ENCODE data around the gene ING4.
"Not testable (repeated sequence)": the region's sequence is repeated elsewhere in the genome, so short reads cannot be mapped to it uniquely, and the experiment has no call there.

Gene ING4

DNA sequence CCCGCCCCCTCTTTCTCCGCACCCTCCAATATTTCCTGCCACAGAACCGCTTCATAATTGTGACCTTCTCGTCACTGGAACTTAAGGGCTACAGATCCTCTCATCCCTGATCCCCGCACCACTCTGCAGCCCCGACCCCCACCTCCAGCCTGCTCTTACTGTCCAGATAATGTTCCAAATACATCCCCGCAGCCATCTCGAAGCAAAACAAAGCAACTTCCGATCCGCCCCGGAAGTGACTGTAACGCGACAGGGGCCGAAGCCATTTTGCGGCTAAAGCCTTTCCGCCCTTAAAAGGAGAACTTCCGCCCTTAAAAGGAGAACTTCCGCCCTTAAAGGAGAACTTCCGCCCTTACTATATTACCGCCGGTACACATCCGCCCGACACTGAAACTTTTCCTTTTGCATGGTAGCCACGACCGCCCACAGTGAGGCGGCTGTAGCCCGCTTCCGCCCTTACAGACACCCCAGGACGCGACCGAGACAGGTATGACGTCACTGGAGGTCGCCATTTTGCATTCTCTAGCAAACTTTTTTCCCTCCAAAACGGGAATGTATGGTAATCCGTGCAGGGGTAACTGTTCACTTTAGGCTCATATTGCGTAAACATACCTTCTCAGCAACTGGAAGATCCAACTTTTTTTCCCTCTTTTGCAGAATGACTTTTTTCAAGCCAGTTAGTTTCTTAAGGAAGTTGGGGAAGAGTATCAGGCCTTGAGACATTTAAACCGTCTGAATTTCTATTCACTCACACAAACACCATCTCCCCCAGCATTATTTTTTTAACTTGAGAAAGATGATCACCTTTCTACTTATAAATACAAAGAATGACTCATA is at the start of gene ING4:
ING4 (minus strand) TSS at position 214 of the 837 bp plus-strand sequence; CDS start at position 196, 18 bp downstream.
- TF ChIP-seq, protein P1, sequence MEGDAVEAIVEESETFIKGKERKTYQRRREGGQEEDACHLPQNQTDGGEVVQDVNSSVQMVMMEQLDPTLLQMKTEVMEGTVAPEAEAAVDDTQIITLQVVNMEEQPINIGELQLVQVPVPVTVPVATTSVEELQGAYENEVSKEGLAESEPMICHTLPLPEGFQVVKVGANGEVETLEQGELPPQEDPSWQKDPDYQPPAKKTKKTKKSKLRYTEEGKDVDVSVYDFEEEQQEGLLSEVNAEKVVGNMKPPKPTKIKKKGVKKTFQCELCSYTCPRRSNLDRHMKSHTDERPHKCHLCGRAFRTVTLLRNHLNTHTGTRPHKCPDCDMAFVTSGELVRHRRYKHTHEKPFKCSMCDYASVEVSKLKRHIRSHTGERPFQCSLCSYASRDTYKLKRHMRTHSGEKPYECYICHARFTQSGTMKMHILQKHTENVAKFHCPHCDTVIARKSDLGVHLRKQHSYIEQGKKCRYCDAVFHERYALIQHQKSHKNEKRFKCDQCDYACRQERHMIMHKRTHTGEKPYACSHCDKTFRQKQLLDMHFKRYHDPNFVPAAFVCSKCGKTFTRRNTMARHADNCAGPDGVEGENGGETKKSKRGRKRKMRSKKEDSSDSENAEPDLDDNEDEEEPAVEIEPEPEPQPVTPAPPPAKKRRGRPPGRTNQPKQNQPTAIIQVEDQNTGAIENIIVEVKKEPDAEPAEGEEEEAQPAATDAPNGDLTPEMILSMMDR (IDR thresholded peaks at IDR 0.05; ENCODE audit: borderline replicate concordance, control extremely low read depth, extremely low read depth, insufficient read depth, missing control alignments) = no peak

GRCh38 chr12:6708960-6709394 is 46.1 kb upstream of the ING4 start:
- in situ Hi-C loops (cut with MboI; ENCODE audit: low sequenced_read_pairs, unreplicated experiment) = no loop called here
- TF ChIP-seq, protein P1 (IDR thresholded peaks at IDR 0.05; ENCODE audit: borderline replicate concordance, control extremely low read depth, extremely low read depth, insufficient read depth, missing control alignments) = no peak
- no peak for DNase-seq (ENCODE audit: low spot score)

More for the DNA sequence above, at the start of gene ING4:
- in situ Hi-C loops (cut with MboI; ENCODE audit: low sequenced_read_pairs, unreplicated experiment) = no loop called here
- peak; percentile 97 for DNase-seq (ENCODE audit: low spot score)

DNA sequence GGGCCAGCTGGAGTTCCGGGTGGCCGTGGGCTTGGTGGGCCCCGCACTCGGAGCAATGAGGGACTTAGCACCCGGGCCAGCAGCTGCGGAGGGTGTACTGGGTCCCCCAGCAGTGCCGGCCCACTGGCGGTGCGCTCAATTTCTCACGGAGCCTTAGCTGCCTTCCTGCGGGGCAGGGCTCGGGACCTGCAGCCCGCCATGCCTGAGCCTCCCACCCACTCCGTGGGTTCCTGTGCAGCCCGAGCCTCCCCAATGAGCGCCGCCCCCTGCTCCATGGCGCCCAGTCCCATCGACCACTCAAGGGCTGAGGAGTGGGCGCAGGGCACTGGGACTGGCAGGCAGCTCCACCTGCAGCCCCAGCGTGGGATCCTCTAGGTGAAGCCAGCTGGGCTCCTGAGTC is 45.4 kb upstream of the ING4 start:
- in situ Hi-C loops (cut with MboI; ENCODE audit: low sequenced_read_pairs, unreplicated experiment); DNase-seq (ENCODE audit: low spot score): not testable (repeated sequence)

DNA sequence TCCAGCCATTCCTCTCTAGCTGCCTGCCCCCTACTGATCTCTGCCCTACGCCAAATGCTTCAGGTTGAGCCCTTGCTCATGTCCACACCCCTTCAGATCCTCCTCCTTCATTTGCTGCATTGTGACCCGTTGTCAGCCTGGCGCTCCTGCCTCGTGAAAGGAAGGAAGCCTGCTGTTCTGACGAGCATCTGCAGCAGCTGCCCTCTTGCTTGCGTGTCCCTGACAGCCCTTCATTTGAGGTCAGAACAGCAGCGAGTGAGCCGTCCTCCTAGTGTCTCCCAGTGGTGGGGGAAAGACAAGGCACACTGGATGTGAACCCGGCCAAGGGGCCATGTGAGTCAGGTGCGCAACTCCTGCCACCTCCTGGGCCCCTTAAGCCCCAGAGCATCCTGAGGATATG is 40.7 kb upstream of the ING4 start:
- TF ChIP-seq, protein P1 (IDR thresholded peaks at IDR 0.05; ENCODE audit: borderline replicate concordance, control extremely low read depth, extremely low read depth, insufficient read depth, missing control alignments) = no peak
- DNase-seq (ENCODE audit: low spot score) = no peak
- in situ Hi-C loops (cut with MboI; ENCODE audit: low sequenced_read_pairs, unreplicated experiment) = no loop called here

GRCh38 chr12:6701078-6701768 is 38.3 kb upstream of the ING4 start:
- TF ChIP-seq, protein P1 (IDR thresholded peaks at IDR 0.05; ENCODE audit: borderline replicate concordance, control extremely low read depth, extremely low read depth, insufficient read depth, missing control alignments) = no peak
- DNase-seq (ENCODE audit: low spot score) = no peak
- in situ Hi-C loops (cut with MboI; ENCODE audit: low sequenced_read_pairs, unreplicated experiment) = no loop called here

DNA sequence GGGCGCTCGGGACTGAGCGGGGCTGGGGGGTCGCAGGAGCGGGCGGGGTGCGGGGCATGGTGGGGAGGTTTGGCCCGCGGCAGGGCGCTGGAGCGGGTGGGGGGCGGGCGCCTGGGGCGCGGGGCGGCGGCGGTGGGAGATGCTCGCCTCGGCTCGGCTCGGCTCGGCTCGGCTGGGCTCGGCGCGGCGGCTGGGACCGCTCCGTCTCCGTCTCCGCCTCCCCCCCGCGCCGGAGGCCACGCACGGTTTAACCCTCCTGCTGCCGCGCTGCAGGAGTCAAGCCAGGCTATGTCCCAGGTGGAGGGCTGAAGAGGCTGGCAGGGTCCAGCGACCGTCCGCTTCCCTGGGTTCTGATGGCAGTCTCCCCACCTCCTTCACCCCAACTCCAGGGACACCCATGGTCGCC is 37.7 kb upstream of the ING4 start, which contains the start of gene PIANP:
PIANP (minus strand) TSS at position 170 of the 406 bp plus-strand sequence. CDS start 2,754 bp downstream, outside the sequence.
- no peak for DNase-seq (ENCODE audit: low spot score)
- TF ChIP-seq, protein P1 (IDR thresholded peaks at IDR 0.05; ENCODE audit: borderline replicate concordance, control extremely low read depth, extremely low read depth, insufficient read depth, missing control alignments) = no peak
- in situ Hi-C loops (cut with MboI; ENCODE audit: low sequenced_read_pairs, unreplicated experiment) = no loop called here

Data from GM13976 (cell line).